RPMI8226 (cell line): ENCODE results near the gene WDFY2.
A peak's percentile ranks its signal among the peaks of the same experiment; 100 is the strongest.
"Not testable (repeated sequence)": the region's sequence is repeated elsewhere in the genome, so short reads cannot be mapped to it uniquely, and the experiment has no call there.

Experiments
- DNase-seq: peaks from one replicate; pipeline ENCODE4 v3.0.0-alpha.2; 2015

Gene WDFY2

DNA sequence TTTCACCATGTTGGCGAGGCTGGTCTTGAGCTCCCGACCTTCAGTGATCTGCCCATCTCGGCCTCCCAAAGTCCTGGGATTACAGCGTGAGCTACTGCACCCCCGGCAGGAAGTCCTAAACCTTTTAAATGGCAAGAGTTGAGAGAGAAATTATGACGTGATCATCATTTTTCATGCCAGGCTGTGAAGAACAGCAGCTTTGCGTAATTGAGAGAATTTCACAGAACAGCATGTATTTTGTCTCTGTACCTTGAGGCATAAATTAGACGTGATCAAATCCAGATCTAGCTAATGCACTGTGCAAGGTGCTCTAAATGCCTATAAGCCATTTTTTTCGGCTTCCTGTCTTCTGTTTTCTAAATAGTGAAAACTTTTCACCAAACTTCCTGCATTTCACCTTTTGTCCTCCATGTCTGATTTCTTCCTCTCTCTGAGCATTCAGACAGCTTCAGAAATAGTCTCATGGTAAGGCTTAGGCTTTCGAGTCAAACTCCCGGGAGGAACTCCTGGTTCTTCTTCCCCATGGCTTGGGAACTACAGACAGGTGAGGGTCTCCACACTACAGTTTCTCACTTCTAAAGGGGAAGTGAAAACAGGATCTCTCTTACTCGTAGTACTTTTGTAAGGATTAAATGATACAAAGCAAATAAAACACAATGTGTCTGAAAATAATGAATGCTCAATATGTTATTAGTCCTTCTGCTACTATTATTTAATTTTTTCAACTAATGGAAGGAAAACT, 51.0 kb downstream of the WDFY2 start:
- DNase-seq = peak; percentile 4

- DNase-seq = no peak
Observed at GRCh38 chr13:51636349-51636890, 52.2 kb downstream of the WDFY2 start.

- no peak for DNase-seq
Observed at GRCh38 chr13:51637852-51638215, 53.6 kb downstream of the WDFY2 start.

GRCh38 chr13:51638216-51638871, 54.1 kb downstream of the WDFY2 start:
- DNase-seq = no peak

GRCh38 chr13:51639171-51639570, 54.9 kb downstream of the WDFY2 start:
- no peak for DNase-seq

- not testable (repeated sequence) for DNase-seq
Observed at GRCh38 chr13:51640696-51641095, 56.4 kb downstream of the WDFY2 start.

- no peak for DNase-seq
Observed at GRCh38 chr13:51643105-51643881, 59.0 kb downstream of the WDFY2 start.

DNA sequence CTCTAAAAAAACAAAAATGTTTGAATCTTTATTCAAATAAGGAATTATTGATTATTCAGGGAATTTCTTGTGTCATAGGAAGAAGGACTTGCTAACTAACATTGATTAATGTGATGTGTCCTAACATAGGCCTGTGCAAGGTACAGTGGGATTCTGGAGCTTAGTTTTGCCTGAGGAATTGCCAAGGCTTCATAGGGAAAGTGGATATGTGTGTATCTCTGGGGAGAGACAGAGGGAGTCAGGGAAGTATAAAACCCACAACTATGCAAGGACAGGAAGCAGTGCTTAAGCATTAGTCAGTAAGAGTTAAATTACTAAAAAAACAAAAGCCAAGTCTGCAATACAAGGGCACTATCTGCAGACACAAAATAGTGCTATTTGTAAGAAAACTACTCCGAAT, 59.6 kb downstream of the WDFY2 start:
- DNase-seq = no peak

DNA sequence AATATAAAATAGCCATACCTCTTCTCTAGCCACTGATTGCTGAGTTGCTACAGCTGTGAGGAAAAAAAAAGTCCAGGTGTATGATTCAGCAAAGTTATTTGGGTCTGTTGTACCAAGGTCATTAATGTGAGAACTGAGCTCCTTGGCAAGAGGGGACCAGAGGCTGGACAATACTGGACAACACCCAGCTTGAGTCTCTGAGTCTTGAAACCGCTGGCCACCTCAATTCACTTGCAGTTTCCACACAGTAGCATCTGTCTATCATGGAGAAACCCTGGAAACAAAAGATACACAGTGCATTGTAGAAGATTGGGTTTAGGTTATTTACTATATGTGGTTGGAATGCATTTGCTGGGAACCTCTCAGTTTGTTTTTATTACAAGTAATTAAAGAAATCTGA, 60.4 kb downstream of the WDFY2 start:
- no peak for DNase-seq

GRCh38 chr13:51645154-51645650, 60.9 kb downstream of the WDFY2 start:
- no peak for DNase-seq

GRCh38 chr13:51645761-51646670, 61.8 kb downstream of the WDFY2 start:
- DNase-seq = no peak

- no peak for DNase-seq
Observed at GRCh38 chr13:51647067-51647466, 62.8 kb downstream of the WDFY2 start.

GRCh38 chr13:51652193-51652592, 67.9 kb downstream of the WDFY2 start:
- DNase-seq = not testable (repeated sequence)

GRCh38 chr13:51659276-51660127, 75.2 kb downstream of the WDFY2 start:
- DNase-seq = no peak

DNA sequence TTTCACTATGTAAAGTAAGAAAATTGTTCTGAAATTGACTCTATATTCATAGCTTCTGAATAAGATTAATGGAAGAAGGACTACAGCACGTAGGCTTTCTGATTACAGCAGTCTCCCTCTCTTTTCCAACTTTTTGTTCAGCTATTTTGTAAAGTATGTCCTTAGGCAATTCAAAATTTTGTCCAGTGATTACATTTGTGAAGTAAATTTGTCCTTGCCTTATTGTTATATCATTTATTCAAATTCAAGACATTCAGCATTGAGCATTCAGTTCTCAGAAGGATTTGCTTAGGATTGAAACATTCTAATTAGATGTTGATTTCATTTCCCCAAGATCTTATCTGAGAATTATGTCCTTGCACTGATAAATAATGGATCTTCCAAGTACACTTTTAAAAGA, 76.6 kb downstream of the WDFY2 start:
- DNase-seq = no peak

- DNase-seq = no peak
Observed at GRCh38 chr13:51663973-51664957, 80.0 kb downstream of the WDFY2 start.

- no peak for DNase-seq
Observed at GRCh38 chr13:51665456-51665855, 81.2 kb downstream of the WDFY2 start.

- DNase-seq = no peak
Observed at GRCh38 chr13:51666374-51666773, 82.1 kb downstream of the WDFY2 start.

GRCh38 chr13:51666839-51667238, 82.6 kb downstream of the WDFY2 start:
- DNase-seq = no peak

DNA sequence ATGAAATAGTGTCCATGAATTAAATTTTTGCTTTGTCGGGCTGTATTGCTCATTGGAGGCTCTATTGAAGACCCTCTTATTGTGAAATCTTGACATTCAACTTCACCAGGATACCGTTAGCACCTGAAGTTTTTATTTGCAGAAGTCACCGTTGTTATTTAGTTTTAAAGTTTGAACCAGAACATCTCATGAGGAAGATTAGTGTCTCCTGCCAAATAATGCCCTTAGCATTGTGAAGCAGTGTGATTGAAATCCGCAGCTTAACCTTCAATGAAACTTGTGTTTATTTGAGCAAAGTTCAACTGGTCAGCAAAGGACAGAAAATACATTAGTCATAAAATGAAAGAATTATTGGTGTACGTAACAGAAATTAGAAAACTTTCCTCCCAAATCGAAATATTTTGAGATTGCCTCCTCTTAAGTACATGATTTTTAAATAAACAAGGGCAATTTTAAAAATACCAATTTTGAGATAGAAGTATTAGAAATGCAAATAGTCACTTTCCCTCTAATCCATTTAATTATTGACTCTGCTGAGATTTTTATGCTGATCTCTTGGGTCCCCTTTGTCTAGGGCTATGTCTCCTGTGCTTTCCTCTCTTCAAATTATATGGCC, 84.4 kb downstream of the WDFY2 start:
- DNase-seq = no peak
